Stimulated activated naive CD8-positive, alpha-beta T cell treated with anti-CD3 and anti-CD28 coated beads, Interleukin-15, Interleukin-2, amounts not matched to agents 100 ng/mL and 50 ng/mL, for 24 hours (primary cell): ENCODE data around the gene KLF13.

Experiments
- H3K27ac Mint-ChIP-seq: one replicate; pipeline ENCODE4 v1.8.0; 2021; ENCODE audit warnings: mild to moderate bottlenecking, mixed read lengths
- H3K27me3 Mint-ChIP-seq: one replicate; pipeline ENCODE4 v1.8.0; 2021; ENCODE audit warnings: mixed read lengths
- H3K36me3 Mint-ChIP-seq: one replicate; pipeline ENCODE4 v1.8.0; 2021; ENCODE audit warnings: low read depth, mixed read lengths
- H3K4me1 Mint-ChIP-seq: one replicate; pipeline ENCODE4 v1.8.0; 2021; ENCODE audit warnings: low read depth, mixed read lengths
- H3K4me3 Mint-ChIP-seq: one replicate; pipeline ENCODE4 v1.8.0; 2021; ENCODE audit warnings: mild to moderate bottlenecking, mixed read lengths
- H3K9me3 Mint-ChIP-seq: one replicate; pipeline ENCODE4 v1.8.0; 2021; ENCODE audit warnings: mixed read lengths

KLF13 gene

DNA sequence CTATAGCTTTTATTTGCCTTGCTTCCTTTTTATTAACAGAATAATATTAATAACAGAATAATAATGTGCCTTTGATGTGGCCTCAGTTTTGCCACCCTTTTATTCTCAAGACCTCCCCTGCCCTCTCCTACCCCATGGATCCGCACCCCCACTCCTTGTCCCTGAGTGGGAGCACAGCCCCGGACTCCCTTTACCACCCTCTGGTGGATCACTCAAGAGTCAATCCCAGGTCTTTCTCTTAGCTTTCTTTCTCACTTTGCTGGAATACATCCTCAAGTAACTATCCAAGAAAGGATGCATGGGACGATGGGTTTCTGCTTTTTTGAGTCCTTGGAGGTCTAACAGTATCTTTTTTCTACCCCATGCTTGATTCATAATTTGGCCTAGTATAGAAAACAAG, 63.4 kb downstream of the KLF13 start:
- H3K27ac Mint-ChIP-seq = no peak overlapping the region
- peaks cover 62% of the 10 kb centered on the region for H3K4me1 Mint-ChIP-seq
- no peaks in the 10 kb centered on the region for H3K9me3 Mint-ChIP-seq
- H3K27me3 Mint-ChIP-seq = peaks cover 4% of the 10 kb centered on the region
- peaks cover 4% of the 10 kb centered on the region for H3K36me3 Mint-ChIP-seq
- H3K4me3 Mint-ChIP-seq = peak overlapping the region; percentile 1

DNA sequence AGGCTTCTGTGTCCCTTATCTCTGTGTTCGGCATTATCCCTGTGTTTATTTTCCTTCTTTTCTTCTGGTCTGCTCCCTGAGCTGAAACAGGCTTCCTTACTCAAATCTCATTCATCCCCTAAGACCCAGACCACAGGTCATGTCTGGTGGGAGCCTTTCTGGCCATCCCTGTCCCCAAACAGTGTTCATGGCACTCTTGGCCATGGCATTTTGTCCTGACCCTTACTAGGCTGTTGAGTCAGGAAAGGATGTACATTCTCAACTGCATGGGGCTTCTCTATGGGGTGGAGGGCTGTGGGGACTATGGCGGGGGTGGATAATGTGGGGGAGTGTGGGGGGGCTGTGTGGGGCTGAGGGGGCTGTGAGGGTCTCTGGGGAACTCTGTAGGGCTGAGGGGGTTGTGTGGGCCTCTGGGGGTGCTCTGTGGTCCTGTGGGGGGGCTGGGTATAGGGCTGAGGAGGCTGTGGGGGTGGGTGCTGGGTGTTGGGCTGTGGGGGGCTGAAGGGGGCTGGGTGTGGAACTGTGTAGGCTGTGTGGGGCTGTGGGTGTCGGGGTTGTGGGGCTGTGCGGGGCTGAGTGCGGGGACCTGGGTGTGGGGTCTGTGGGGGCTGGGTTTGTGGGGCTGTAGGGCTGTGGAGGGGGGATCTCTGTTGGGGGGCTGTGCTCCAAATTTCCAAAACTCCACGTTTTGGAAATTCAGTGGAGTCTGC, 64.3 kb downstream of the KLF13 start:
- Mint-ChIP-seq H3K27ac (no peak overlapping the region), H3K9me3 (no peaks in the 10 kb centered on the region), H3K27me3 (peaks cover 4% of the 10 kb centered on the region), H3K4me1 (peaks cover 57% of the 10 kb centered on the region), H3K36me3 (no peaks in the 10 kb centered on the region), H3K4me3 (peak overlapping the region; percentile 1)

- no peaks in the 10 kb centered on the region for H3K36me3 Mint-ChIP-seq
- H3K27ac Mint-ChIP-seq = peak overlapping the region; percentile 83
- peak overlapping the region; percentile 87 for H3K4me3 Mint-ChIP-seq
- H3K9me3 Mint-ChIP-seq = no peaks in the 10 kb centered on the region
- peaks cover 4% of the 10 kb centered on the region for H3K27me3 Mint-ChIP-seq
- H3K4me1 Mint-ChIP-seq = peaks cover 55% of the 10 kb centered on the region
These were observed 65.3 kb downstream of the KLF13 start for GRCh38 chr15:31391687-31392671.

GRCh38 chr15:31392761-31393401, 66.2 kb downstream of the KLF13 start:
- Mint-ChIP-seq H3K4me3 (peak overlapping the region; percentile 87), H3K27ac (no peak overlapping the region), H3K27me3 (peaks cover 4% of the 10 kb centered on the region), H3K36me3 (no peaks in the 10 kb centered on the region), H3K9me3 (no peaks in the 10 kb centered on the region), H3K4me1 (peaks cover 52% of the 10 kb centered on the region)

DNA sequence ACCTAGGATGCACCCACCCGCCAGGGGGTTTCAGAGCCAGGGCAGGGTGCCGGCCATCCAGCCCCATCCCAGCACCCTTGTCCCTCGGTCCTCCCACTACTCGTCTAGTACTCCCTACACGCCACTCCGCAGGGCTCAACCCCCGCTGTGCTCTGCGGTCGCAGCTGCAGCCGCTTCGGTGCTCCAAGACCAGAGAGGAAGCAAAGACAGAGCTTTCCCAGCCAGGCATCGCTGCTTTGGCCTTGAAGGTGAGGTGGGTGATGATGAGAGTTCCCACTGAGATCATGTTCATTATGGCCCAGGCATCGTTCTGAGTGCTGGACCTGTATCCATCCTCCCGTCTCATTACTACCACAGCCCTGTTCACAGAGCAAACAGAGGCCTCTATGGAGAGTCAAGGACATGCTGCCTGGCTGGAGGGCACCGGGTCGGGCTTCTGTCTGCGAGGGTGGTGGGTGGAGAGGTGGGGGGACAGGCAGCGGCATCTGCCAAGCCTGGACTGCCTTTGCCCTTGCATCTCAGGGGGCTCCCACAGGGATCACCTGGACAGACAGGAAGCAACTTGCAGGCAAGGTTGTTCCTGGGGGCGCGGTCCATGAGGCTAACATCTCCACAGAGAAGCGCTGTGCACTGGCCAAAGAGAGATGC, 66.9 kb downstream of the KLF13 start:
- Mint-ChIP-seq H3K27me3 (peaks cover 4% of the 10 kb centered on the region), H3K4me1 (peaks cover 54% of the 10 kb centered on the region), H3K27ac (no peak overlapping the region), H3K36me3 (no peaks in the 10 kb centered on the region), H3K4me3 (peak overlapping the region; percentile 87), H3K9me3 (no peaks in the 10 kb centered on the region)

- H3K9me3 Mint-ChIP-seq = no peaks in the 10 kb centered on the region
- H3K4me3 Mint-ChIP-seq = no peak overlapping the region
- peaks cover 60% of the 10 kb centered on the region for H3K4me1 Mint-ChIP-seq
- no peaks in the 10 kb centered on the region for H3K36me3 Mint-ChIP-seq
- no peak overlapping the region for H3K27ac Mint-ChIP-seq
- no peaks in the 10 kb centered on the region for H3K27me3 Mint-ChIP-seq
These were observed 70.4 kb downstream of the KLF13 start for GRCh38 chr15:31396881-31397560.

- H3K4me1 Mint-ChIP-seq = peaks cover 58% of the 10 kb centered on the region
- no peaks in the 10 kb centered on the region for H3K9me3 Mint-ChIP-seq
- H3K36me3 Mint-ChIP-seq = no peaks in the 10 kb centered on the region
- no peaks in the 10 kb centered on the region for H3K27me3 Mint-ChIP-seq
- peak overlapping the region; percentile 16 for H3K27ac Mint-ChIP-seq
- no peak overlapping the region for H3K4me3 Mint-ChIP-seq
These were observed 71.4 kb downstream of the KLF13 start for GRCh38 chr15:31397851-31398661.

GRCh38 chr15:31398677-31399301, 72.2 kb downstream of the KLF13 start:
- Mint-ChIP-seq H3K27me3 (no peaks in the 10 kb centered on the region), H3K36me3 (no peaks in the 10 kb centered on the region), H3K9me3 (no peaks in the 10 kb centered on the region), H3K4me1 (peaks cover 52% of the 10 kb centered on the region), H3K27ac (no peak overlapping the region), H3K4me3 (no peak overlapping the region)

GRCh38 chr15:31399544-31400171, 73.0 kb downstream of the KLF13 start:
- Mint-ChIP-seq H3K4me3 (peak overlapping the region; percentile 39), H3K27me3 (no peaks in the 10 kb centered on the region), H3K27ac (peak overlapping the region; percentile 68), H3K9me3 (peaks cover 4% of the 10 kb centered on the region), H3K36me3 (no peaks in the 10 kb centered on the region), H3K4me1 (peaks cover 59% of the 10 kb centered on the region)

- Mint-ChIP-seq H3K9me3 (peaks cover 4% of the 10 kb centered on the region), H3K4me1 (peaks cover 66% of the 10 kb centered on the region), H3K27me3 (no peaks in the 10 kb centered on the region), H3K27ac (peak overlapping the region; percentile 68), H3K36me3 (no peaks in the 10 kb centered on the region), H3K4me3 (no peak overlapping the region)
These were observed 73.7 kb downstream of the KLF13 start for GRCh38 chr15:31400222-31400927.

DNA sequence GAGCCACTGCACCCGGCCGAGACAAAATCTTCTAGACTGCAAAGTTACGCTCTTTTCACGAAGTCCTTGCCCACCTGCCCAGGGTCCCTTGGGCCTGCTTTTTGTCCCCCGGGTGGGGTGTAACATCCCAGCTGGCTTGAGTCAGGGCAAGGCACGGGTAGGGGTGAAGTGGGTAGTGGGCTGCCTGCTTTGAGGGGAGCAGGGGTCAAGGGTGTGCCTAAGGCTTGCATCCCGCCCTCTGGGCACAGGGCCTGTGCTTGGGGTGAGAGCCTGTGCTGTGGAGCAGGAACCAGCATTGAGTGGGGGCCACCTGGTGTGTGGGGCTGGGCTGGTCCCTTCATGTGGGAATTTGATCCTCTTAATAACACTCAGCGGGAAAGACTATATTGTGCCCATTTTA, 74.6 kb downstream of the KLF13 start:
- Mint-ChIP-seq H3K36me3 (no peaks in the 10 kb centered on the region), H3K9me3 (peaks cover 8% of the 10 kb centered on the region), H3K4me3 (no peak overlapping the region), H3K27me3 (no peaks in the 10 kb centered on the region), H3K4me1 (peaks cover 71% of the 10 kb centered on the region), H3K27ac (no peak overlapping the region)

DNA sequence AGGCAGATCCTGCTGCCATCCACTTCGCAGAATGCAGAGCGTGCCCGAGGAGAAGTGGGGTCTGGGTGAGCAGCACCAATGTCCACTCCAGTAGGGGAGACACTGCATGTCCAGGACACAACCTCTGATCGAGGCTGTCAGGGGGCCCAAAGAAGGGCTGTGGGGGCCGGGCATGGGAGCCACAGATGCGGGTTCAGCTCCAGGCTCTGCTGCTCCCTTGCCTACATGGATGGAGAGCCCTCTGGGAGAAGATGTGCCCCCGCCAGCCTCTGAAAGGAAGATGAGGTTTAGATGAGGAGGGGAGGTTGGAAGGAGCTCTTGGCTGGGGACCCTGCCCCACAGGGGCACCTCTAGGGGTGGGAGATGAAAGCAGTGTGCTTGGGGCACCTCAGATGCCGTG, 75.4 kb downstream of the KLF13 start:
- Mint-ChIP-seq H3K27ac (peak overlapping the region; percentile 28), H3K9me3 (peaks cover 8% of the 10 kb centered on the region), H3K4me3 (no peak overlapping the region), H3K4me1 (peaks cover 69% of the 10 kb centered on the region), H3K27me3 (no peaks in the 10 kb centered on the region), H3K36me3 (no peaks in the 10 kb centered on the region)
